Endodermal cell (in vitro differentiated cells): ENCODE results near the gene MGLL. TPM values are rescaled to one million over a fixed set of nuclear protein-coding genes. Genes with fewer than 3 reads are reported as not detected.

ENCODE experiments used
- DNase-seq: peaks from one replicate; pipeline ENCODE4 v3.0.0-alpha.2; 2017
- H3K27ac ChIP-seq: 2 replicates; pipeline ENCODE4 v1.5.1; 2013; ENCODE audit warnings: mild to moderate bottlenecking, low read depth, low read length, moderate library complexity
- H3K27me3 ChIP-seq: 2 replicates; pipeline ENCODE4 v1.6.1; 2013; ENCODE audit warnings: mild to moderate bottlenecking, low read length, moderate library complexity; ENCODE audit not compliant: insufficient read depth, control insufficient read depth, poor library complexity, severe bottlenecking
- H3K36me3 ChIP-seq: 2 replicates; pipeline ENCODE4 v1.7.0; 2013; ENCODE audit warnings: mild to moderate bottlenecking, low read length, moderate library complexity; ENCODE audit not compliant: control insufficient read depth, insufficient read depth
- H3K4me1 ChIP-seq: one replicate; pipeline ENCODE4 v1.7.0; 2013; ENCODE audit warnings: low read length; ENCODE audit not compliant: control insufficient read depth, insufficient read depth
- H3K4me3 ChIP-seq: 2 replicates; pipeline ENCODE4 v1.5.1; 2013; ENCODE audit warnings: mild to moderate bottlenecking, low read length, moderate library complexity
- H3K9ac ChIP-seq: 2 replicates; pipeline ENCODE4 v1.6.1; 2013; ENCODE audit warnings: mild to moderate bottlenecking, low read length, moderate library complexity; ENCODE audit not compliant: poor library complexity, severe bottlenecking; ENCODE audit errors: extremely low read depth
- H3K9me3 ChIP-seq: 2 replicates; pipeline ENCODE4 v1.6.1; 2013; ENCODE audit warnings: mild to moderate bottlenecking, low read length, moderate library complexity; ENCODE audit not compliant: control insufficient read depth
- H3K27ac Mint-ChIP-seq: 2 replicates; pipeline ENCODE4 v1.8.0; 2020; ENCODE audit warnings: mixed read lengths
- H3K27me3 Mint-ChIP-seq: 2 replicates; pipeline ENCODE4 v1.8.0; 2021; ENCODE audit warnings: mild to moderate bottlenecking, mixed read lengths; ENCODE audit not compliant: insufficient read depth
- H3K36me3 Mint-ChIP-seq: 2 replicates; pipeline ENCODE4 v1.8.0; 2020; ENCODE audit warnings: low read depth, mixed read lengths
- H3K4me1 Mint-ChIP-seq: 2 replicates; pipeline ENCODE4 v1.8.0; 2020; ENCODE audit warnings: mixed read lengths
- H3K4me3 Mint-ChIP-seq: 2 replicates; pipeline ENCODE4 v1.8.0; 2020; ENCODE audit warnings: mild to moderate bottlenecking, moderate library complexity, mixed read lengths
- H3K9me3 Mint-ChIP-seq: 2 replicates; pipeline ENCODE4 v1.8.0; 2020; ENCODE audit warnings: mild to moderate bottlenecking, mixed read lengths
- WGBS, 2 experiments: methylation state at CpG; one replicate each; pipeline versions ENCODE4 v1.1.5 to v1.1.7; 2013; ENCODE audit warnings: missing lambda C conversion rate in 2 of 2, mixed read lengths in 1 of 2; ENCODE audit not compliant: insufficient coverage in 1 of 2, insufficient read length in 1 of 2; 5-methylcytosine and 5-hydroxymethylcytosine counted together
- total RNA-seq, 2 donors: library from RNA; stranded (reverse); fragmentation: NEBNext Ultra II Directional in 1 of 2; extraction: Animal tissue kit (Norgen Biotek cat#: 25700) in 1 of 2; gene quantifications; 2 replicates in 1 of 2; 3 replicates in 1 of 2; pipeline ENCODE4 v1.2.1, GENCODE V29; 2021
- TF ChIP-seq, protein P1 (sequence below): fragments of 200-600 bp; sonication (generic); conservative IDR thresholded peaks from 2 replicates; pipeline ENCODE4 v1.5.0; 2021; ENCODE audit warnings: antibody characterized with exemption, mild to moderate bottlenecking

Gene MGLL
- total RNA-seq, 2 donors from 2014 or later, result 0.22 TPM; not detected in 1

- DNase-seq, result no peak
- Histone ChIP-seq H3K36me3 (no peaks in the 10 kb centered on the region), H3K9me3 (no peaks in the 10 kb centered on the region), H3K9ac (no peak overlapping the region), H3K4me3 (no peak overlapping the region), H3K27ac (no peak overlapping the region), H3K27me3 (no peaks in the 10 kb centered on the region), H3K4me1 (no peaks in the 10 kb centered on the region)
- TF ChIP-seq, protein P1, sequence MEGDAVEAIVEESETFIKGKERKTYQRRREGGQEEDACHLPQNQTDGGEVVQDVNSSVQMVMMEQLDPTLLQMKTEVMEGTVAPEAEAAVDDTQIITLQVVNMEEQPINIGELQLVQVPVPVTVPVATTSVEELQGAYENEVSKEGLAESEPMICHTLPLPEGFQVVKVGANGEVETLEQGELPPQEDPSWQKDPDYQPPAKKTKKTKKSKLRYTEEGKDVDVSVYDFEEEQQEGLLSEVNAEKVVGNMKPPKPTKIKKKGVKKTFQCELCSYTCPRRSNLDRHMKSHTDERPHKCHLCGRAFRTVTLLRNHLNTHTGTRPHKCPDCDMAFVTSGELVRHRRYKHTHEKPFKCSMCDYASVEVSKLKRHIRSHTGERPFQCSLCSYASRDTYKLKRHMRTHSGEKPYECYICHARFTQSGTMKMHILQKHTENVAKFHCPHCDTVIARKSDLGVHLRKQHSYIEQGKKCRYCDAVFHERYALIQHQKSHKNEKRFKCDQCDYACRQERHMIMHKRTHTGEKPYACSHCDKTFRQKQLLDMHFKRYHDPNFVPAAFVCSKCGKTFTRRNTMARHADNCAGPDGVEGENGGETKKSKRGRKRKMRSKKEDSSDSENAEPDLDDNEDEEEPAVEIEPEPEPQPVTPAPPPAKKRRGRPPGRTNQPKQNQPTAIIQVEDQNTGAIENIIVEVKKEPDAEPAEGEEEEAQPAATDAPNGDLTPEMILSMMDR, result no peak
- H3K36me3 Mint-ChIP-seq, result no peaks in the 10 kb centered on the region
- no peaks in the 10 kb centered on the region for H3K9me3 Mint-ChIP-seq
- no peak overlapping the region for H3K27ac Mint-ChIP-seq
- no peaks in the 10 kb centered on the region for H3K27me3 Mint-ChIP-seq
- no peak overlapping the region for H3K4me3 Mint-ChIP-seq
- no peaks in the 10 kb centered on the region for H3K4me1 Mint-ChIP-seq
These were observed 174.5 kb downstream of the MGLL start for GRCh38 chr3:127647845-127648204.

- Histone ChIP-seq H3K27me3 (no peaks in the 10 kb centered on the region), H3K9ac (no peak overlapping the region), H3K9me3 (no peaks in the 10 kb centered on the region), H3K4me1 (no peaks in the 10 kb centered on the region), H3K27ac (no peak overlapping the region), H3K36me3 (no peaks in the 10 kb centered on the region), H3K4me3 (no peak overlapping the region)
- Mint-ChIP-seq H3K4me1 (no peaks in the 10 kb centered on the region), H3K4me3 (no peak overlapping the region), H3K9me3 (no peaks in the 10 kb centered on the region), H3K27me3 (no peaks in the 10 kb centered on the region), H3K27ac (no peak overlapping the region), H3K36me3 (no peaks in the 10 kb centered on the region)
- DNase-seq, result no peak
- TF ChIP-seq, protein P1, result no peak
- 88 to 91% methylated on average over 4 to 13 of the region's 13 CpGs for WGBS, 2 experiments
These were observed 175.0 kb downstream of the MGLL start for GRCh38 chr3:127647166-127647844.

DNA sequence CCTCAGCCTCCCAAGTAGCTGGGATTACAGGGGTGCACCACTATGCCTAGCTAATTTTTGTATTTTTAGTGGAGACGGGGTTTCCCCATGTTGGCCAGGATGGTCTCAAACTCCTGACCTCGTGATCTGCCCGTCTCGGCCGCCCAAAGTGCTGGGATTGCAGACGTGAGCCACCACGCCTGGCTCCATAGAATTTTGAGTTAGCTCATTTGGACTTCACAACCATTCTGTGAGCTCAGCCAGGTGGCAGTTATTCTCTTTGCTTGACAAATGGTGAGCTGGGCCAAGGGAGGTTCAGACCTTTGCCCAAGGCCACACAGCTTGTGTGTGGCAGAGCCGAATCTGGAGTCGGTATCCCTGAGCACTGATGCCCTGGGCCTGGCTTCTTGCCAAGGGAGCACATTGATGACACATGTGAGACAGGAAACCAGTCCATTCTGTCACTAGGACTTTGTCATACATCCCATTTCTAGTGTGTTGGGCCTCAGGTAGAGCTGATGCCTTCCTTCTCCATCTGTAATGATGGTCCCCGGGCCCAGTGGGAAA, 175.7 kb downstream of the MGLL start:
- no peak overlapping the region for H3K9ac ChIP-seq
- WGBS, 2 experiments, result 90 to 92% methylated on average over 9 to 10 of the region's 10 CpGs
- Mint-ChIP-seq H3K36me3 (no peaks in the 10 kb centered on the region), H3K27me3 (no peaks in the 10 kb centered on the region), H3K4me3 (no peak overlapping the region), H3K27ac (no peak overlapping the region), H3K9me3 (no peaks in the 10 kb centered on the region), H3K4me1 (no peaks in the 10 kb centered on the region)
- TF ChIP-seq, protein P1, result no peak
- no peak for DNase-seq
- no peak overlapping the region for H3K27ac ChIP-seq
- no peaks in the 10 kb centered on the region for H3K9me3 ChIP-seq
- H3K4me1 ChIP-seq, result no peaks in the 10 kb centered on the region
- H3K4me3 ChIP-seq, result no peak overlapping the region
- H3K27me3 ChIP-seq, result no peaks in the 10 kb centered on the region
- no peaks in the 10 kb centered on the region for H3K36me3 ChIP-seq
